ENCODE data around the gene LTC4S.

The LTC4S gene

GRCh38 chr5:179795049-179795862 is 1.5 kb downstream of the LTC4S start:
- DNase-seq (ENCODE audit: low spot score): peak; percentile 54

- DNase-seq (ENCODE audit: low spot score): peak; percentile 67
Observed at GRCh38 chr5:179795863-179796833, 2.4 kb downstream of the LTC4S start.

GRCh38 chr5:179796877-179797608 is 3.3 kb downstream of the LTC4S start:
- DNase-seq (ENCODE audit: low spot score): no peak

GRCh38 chr5:179797741-179798140 is 4.0 kb downstream of the LTC4S start:
- DNase-seq (ENCODE audit: low spot score): no peak

- no peak for DNase-seq (ENCODE audit: low spot score)
Observed at GRCh38 chr5:179798144-179798770, 4.5 kb downstream of the LTC4S start.

GRCh38 chr5:179798771-179799643 is 5.2 kb downstream of the LTC4S start:
- DNase-seq (ENCODE audit: low spot score): no peak

- DNase-seq (ENCODE audit: low spot score): no peak
Observed at GRCh38 chr5:179799644-179799973, 5.8 kb downstream of the LTC4S start.

GRCh38 chr5:179800071-179800695 is 6.4 kb downstream of the LTC4S start:
- no peak for DNase-seq (ENCODE audit: low spot score)

- DNase-seq (ENCODE audit: low spot score): no peak
Observed at GRCh38 chr5:179800696-179801201, 7.0 kb downstream of the LTC4S start.

- no peak for DNase-seq (ENCODE audit: low spot score)
Observed at GRCh38 chr5:179801304-179802206, 7.8 kb downstream of the LTC4S start.

GRCh38 chr5:179802207-179802883 is 8.6 kb downstream of the LTC4S start:
- no peak for DNase-seq (ENCODE audit: low spot score)

- DNase-seq (ENCODE audit: low spot score): no peak
Observed at GRCh38 chr5:179802950-179803562, 9.3 kb downstream of the LTC4S start.

- no peak for DNase-seq (ENCODE audit: low spot score)
Observed at GRCh38 chr5:179803651-179804554, 10.1 kb downstream of the LTC4S start.

GRCh38 chr5:179804555-179804947 is 10.8 kb downstream of the LTC4S start:
- no peak for DNase-seq (ENCODE audit: low spot score)

- DNase-seq (ENCODE audit: low spot score): no peak
Observed at GRCh38 chr5:179805070-179805528, 11.3 kb downstream of the LTC4S start.

- no peak for DNase-seq (ENCODE audit: low spot score)
Observed at GRCh38 chr5:179805529-179806249, 11.9 kb downstream of the LTC4S start.
